HG03045 (cell line): ENCODE measurements around the gene RANBP1.

ENCODE experiments used
- ATAC-seq: cut with Tn5 transposase; IDR thresholded peaks from one replicate; pipeline ENCODE4 v1.9.1; 2021; ENCODE audit warnings: mild to moderate bottlenecking, moderate library complexity; ENCODE audit not compliant: unreplicated experiment

RANBP1 gene

GRCh38 chr22:20106849-20107237 lies 9.1 kb upstream of the RANBP1 start:
- no peak for ATAC-seq

GRCh38 chr22:20107471-20107901 lies 8.4 kb upstream of the RANBP1 start:
- ATAC-seq = no peak

GRCh38 chr22:20107951-20108756 lies 7.8 kb upstream of the RANBP1 start:
- ATAC-seq = no peak

GRCh38 chr22:20108757-20109230 lies 7.1 kb upstream of the RANBP1 start:
- no peak for ATAC-seq

GRCh38 chr22:20109411-20110358 lies 6.2 kb upstream of the RANBP1 start:
- no peak for ATAC-seq

- ATAC-seq = no peak
These were observed 5.4 kb upstream of the RANBP1 start for GRCh38 chr22:20110359-20110985.

GRCh38 chr22:20111045-20111688 lies 4.7 kb upstream of the RANBP1 start:
- no peak for ATAC-seq

GRCh38 chr22:20111689-20112622 lies 3.9 kb upstream of the RANBP1 start:
- ATAC-seq = no peak

GRCh38 chr22:20112623-20113511 lies 3.0 kb upstream of the RANBP1 start:
- ATAC-seq = no peak

- no peak for ATAC-seq
These were observed 2.2 kb upstream of the RANBP1 start for GRCh38 chr22:20113551-20114310.

- ATAC-seq = no peak
These were observed 1.1 kb upstream of the RANBP1 start for GRCh38 chr22:20114506-20115475.

- ATAC-seq = no peak
These were observed 559 bp downstream of the RANBP1 start for GRCh38 chr22:20116376-20116950.

GRCh38 chr22:20116951-20117632 lies 1.2 kb downstream of the RANBP1 start, which contains the start of gene TRMT2A:
TSS of gene TRMT2A (minus strand) at chr22:20117226. CDS start at chr22:20116906, 320 bp downstream.
- peak; percentile 75 for ATAC-seq

- peak; percentile 20 for ATAC-seq
These were observed 1.9 kb downstream of the RANBP1 start for GRCh38 chr22:20117633-20118299.
